Natural killer cell (primary cell): ENCODE results near the gene METTL25B. TPM values are rescaled to one million over a fixed set of nuclear protein-coding genes. Genes with fewer than 3 reads are reported as not detected.

ENCODE experiments used
- ATAC-seq, 3 donors: fragments of 150-1000 bp in 2 of 3; fragments of 200-7000 bp in 1 of 3; cut with Tn5 transposase; 1 replicate in 1 of 3; 2 replicates in 2 of 3; pipeline ENCODE4 v1.10.0; 2021; ENCODE audit warnings: mild to moderate bottlenecking in 2 of 3, moderate library complexity in 2 of 3
- DNase-seq, 2 donors: peaks; one replicate each; pipeline versions ENCODE4 v3.0.0 to v3.0.0-alpha.2; 2013 to 2021; ENCODE audit warnings: mixed read lengths in 1 of 2
- H3K27ac ChIP-seq: one replicate; pipeline ENCODE4 v1.5.1; 2013; ENCODE audit warnings: mild to moderate bottlenecking, low read length
- H3K27me3 ChIP-seq: one replicate; pipeline ENCODE4 v1.6.1; 2013; ENCODE audit warnings: low read length; ENCODE audit not compliant: control insufficient read depth, insufficient read depth
- H3K36me3 ChIP-seq: one replicate; pipeline ENCODE4 v1.6.1; 2013; ENCODE audit warnings: low read length; ENCODE audit not compliant: control insufficient read depth, insufficient read depth
- H3K4me1 ChIP-seq: one replicate; pipeline ENCODE4 v1.6.1; 2013; ENCODE audit warnings: low read length; ENCODE audit not compliant: control insufficient read depth, insufficient read depth
- H3K4me3 ChIP-seq: one replicate; pipeline ENCODE4 v1.5.1; 2013; ENCODE audit warnings: low read length
- H3K9me3 ChIP-seq: one replicate; pipeline ENCODE4 v1.6.1; 2013; ENCODE audit warnings: low read length; ENCODE audit not compliant: control insufficient read depth, insufficient read depth
- H3K27ac Mint-ChIP-seq, 2 donors: one replicate each; pipeline ENCODE4 v1.8.0; 2022; ENCODE audit warnings: mild to moderate bottlenecking in 2 of 2, mixed read lengths in 2 of 2, moderate library complexity in 1 of 2
- H3K27me3 Mint-ChIP-seq, 2 donors: one replicate each; pipeline ENCODE4 v1.8.0; 2022; ENCODE audit warnings: low read depth in 2 of 2, mixed read lengths in 2 of 2
- H3K36me3 Mint-ChIP-seq: one replicate; pipeline ENCODE4 v1.8.0; 2022; ENCODE audit warnings: mixed read lengths
- H3K4me1 Mint-ChIP-seq, 2 donors: one replicate each; pipeline ENCODE4 v1.8.0; 2022; ENCODE audit warnings: mixed read lengths in 2 of 2
- H3K4me3 Mint-ChIP-seq: one replicate; pipeline ENCODE4 v1.8.0; 2022; ENCODE audit warnings: mild to moderate bottlenecking, moderate library complexity, mixed read lengths
- H3K9me3 Mint-ChIP-seq, 2 donors: one replicate each; pipeline ENCODE4 v1.8.0; 2022; ENCODE audit warnings: mixed read lengths in 2 of 2
- CTCF ChIP-seq: fragments of 200-600 bp; IDR thresholded peaks from one replicate; pipeline ENCODE4 v1.8.0; 2022; ENCODE audit warnings: antibody characterized with exemption
- WGBS: methylation state at CpG from one replicate; pipeline ENCODE4 v1.1.7; 2013; ENCODE audit warnings: missing lambda C conversion rate; ENCODE audit not compliant: insufficient coverage; 5-methylcytosine and 5-hydroxymethylcytosine counted together
- intact Hi-C: fragments of 100-400 bp; cut with micrococcal nuclease; formaldehyde crosslinking; loops from one replicate; pipeline ENCODE4 v1.14.2; 2022
- total RNA-seq, 4 donors: library from RNA; stranded (reverse); fragments of 120-200 nt in 1 of 4; gene quantifications; one replicate each; pipeline versions ENCODE4 v1.2.3 to v1.2.4, GENCODE V29; 2013 to 2022

Gene METTL25B
- total RNA-seq, 3 donors from 2014 or later (not counting 1 experiment from before 2014, with no cell fraction given) = 23.5 to 25.3 (median 23.8) TPM

GRCh38 chr1:156750191-156750672 is 22.0 kb downstream of the METTL25B start:
- ATAC-seq (no peak), DNase-seq (peak in 1 of 2 donors; percentile 48)
- H3K4me1 Mint-ChIP-seq = peaks cover 64 to 66% of the 10 kb centered on the region in 2 donors
- Histone ChIP-seq H3K27ac (peak overlapping the region; percentile 89), H3K4me1 (peaks cover 65% of the 10 kb centered on the region), H3K4me3 (peak overlapping the region; percentile 98), H3K36me3 (peaks cover 3% of the 10 kb centered on the region), H3K9me3 (no peaks in the 10 kb centered on the region), H3K27me3 (no peaks in the 10 kb centered on the region)
- H3K27ac Mint-ChIP-seq = peak overlapping the region; percentile 92 to 94
- 0% methylated on average over 5 of the region's 5 CpGs for WGBS
- no peak for TF ChIP-seq CTCF
- peak overlapping the region; percentile 86 for H3K4me3 Mint-ChIP-seq
- H3K9me3 Mint-ChIP-seq = no peaks in the 10 kb centered on the region
- H3K36me3 Mint-ChIP-seq = no peaks in the 10 kb centered on the region
- intact Hi-C loops = no loop called here
- no peaks in the 10 kb centered on the region for H3K27me3 Mint-ChIP-seq

- Histone ChIP-seq H3K9me3 (no peaks in the 10 kb centered on the region), H3K36me3 (no peaks in the 10 kb centered on the region), H3K4me3 (peak overlapping the region; percentile 98), H3K27me3 (no peaks in the 10 kb centered on the region), H3K4me1 (peaks cover 64% of the 10 kb centered on the region), H3K27ac (peak overlapping the region; percentile 89)
- Mint-ChIP-seq H3K4me1 (peaks cover 57 to 60% of the 10 kb centered on the region in 2 donors), H3K9me3 (no peaks in the 10 kb centered on the region), H3K36me3 (no peaks in the 10 kb centered on the region), H3K4me3 (peak overlapping the region; percentile 86), H3K27me3 (no peaks in the 10 kb centered on the region), H3K27ac (peak overlapping the region; percentile 92 to 94)
- DNase-seq = peak; percentile 46 to 59
- WGBS = under 1% methylated on average over 64 of the region's 64 CpGs
- TF ChIP-seq CTCF = no peak
- intact Hi-C loops = loop anchor here (1.0 kb wide), 2 partner anchors 10 to 16 kb away; partner anchors contain the start of genes MRPL24 and PRCC
- ATAC-seq = peak; percentile 21 to 40 (median 33)
Measured at GRCh38 chr1:156750711-156751450, 22.6 kb downstream of the METTL25B start.

GRCh38 chr1:156751451-156751756 is 23.1 kb downstream of the METTL25B start, which contains the start of gene HDGF:
TSS of gene HDGF (minus strand) at chr1:156751675. CDS start at chr1:156751429, 246 bp downstream.
- Mint-ChIP-seq H3K36me3 (no peaks in the 10 kb centered on the region), H3K27me3 (no peaks in the 10 kb centered on the region), H3K4me3 (peak within 1 kb of the TSS; percentile 91), H3K4me1 (peaks cover 52 to 55% of the 10 kb centered on the region in 2 donors), H3K27ac (peak within 1 kb of the TSS; percentile 92 to 94), H3K9me3 (no peaks in the 10 kb centered on the region)
- no peaks in the 10 kb centered on the region for H3K36me3 ChIP-seq
- H3K4me1 ChIP-seq = peaks cover 58% of the 10 kb centered on the region
- TF ChIP-seq CTCF = no peak
- H3K27ac ChIP-seq = peak within 1 kb of the TSS; percentile 92
- H3K9me3 ChIP-seq = no peaks in the 10 kb centered on the region
- DNase-seq (no peak), ATAC-seq (no peak)
- WGBS = 0% methylated on average over 47 of the region's 48 CpGs
- intact Hi-C loops = loop anchor here (1.0 kb wide), 2 partner anchors 10 to 16 kb away; partner anchors contain the start of genes MRPL24 and PRCC
- H3K4me3 ChIP-seq = peak within 1 kb of the TSS; percentile 98
- no peaks in the 10 kb centered on the region for H3K27me3 ChIP-seq
